GM12891 (cell line): ENCODE data around the gene MEI4.

ENCODE experiments used
- DNase-seq: peaks from one replicate; pipeline ENCODE4 v3.0.0; 2011; ENCODE audit warnings: low spot score; ENCODE audit not compliant: insufficient read length
- FAIRE-seq: peaks from 2 replicates; lab custom pipeline; 2011; peaks lifted over from hg19 to GRCh38; lab: Jason Lieb, UNC
- PAX5 ChIP-seq: IDR thresholded peaks from 2 replicates; pipeline ENCODE4 v1.6.1; 2011; ENCODE audit warnings: low read length, moderate library complexity, mild to moderate bottlenecking; ENCODE audit not compliant: insufficient read depth, severe bottlenecking
- POLR2A ChIP-seq: IDR thresholded peaks from 2 replicates; pipeline ENCODE4 v1.6.1; 2011; ENCODE audit warnings: low read depth, low read length, control low read depth
- POLR2AphosphoS5 ChIP-seq: IDR thresholded peaks from 2 replicates; pipeline ENCODE4 v1.6.1; 2011; ENCODE audit warnings: low read depth, low read length, control low read depth
- POU2F2 ChIP-seq: IDR thresholded peaks from 2 replicates; pipeline ENCODE4 v1.6.1; 2011; ENCODE audit warnings: low read depth, mild to moderate bottlenecking, control low read depth, low read length, moderate library complexity
- SPI1 ChIP-seq: IDR thresholded peaks from 2 replicates; pipeline ENCODE4 v1.6.1; 2011; ENCODE audit warnings: low read depth, low read length, control low read depth
- TAF1 ChIP-seq: IDR thresholded peaks from 2 replicates; pipeline ENCODE4 v1.6.1; 2011; ENCODE audit warnings: low read depth, low read length, control low read depth

The MEI4 gene

GRCh38 chr6:77762386-77762785 is 109.5 kb downstream of the MEI4 start:
- FAIRE-seq (no peak), DNase-seq (no peak)
- TF ChIP-seq TAF1 (no peak), POLR2A (no peak), SPI1 (no peak)

DNA sequence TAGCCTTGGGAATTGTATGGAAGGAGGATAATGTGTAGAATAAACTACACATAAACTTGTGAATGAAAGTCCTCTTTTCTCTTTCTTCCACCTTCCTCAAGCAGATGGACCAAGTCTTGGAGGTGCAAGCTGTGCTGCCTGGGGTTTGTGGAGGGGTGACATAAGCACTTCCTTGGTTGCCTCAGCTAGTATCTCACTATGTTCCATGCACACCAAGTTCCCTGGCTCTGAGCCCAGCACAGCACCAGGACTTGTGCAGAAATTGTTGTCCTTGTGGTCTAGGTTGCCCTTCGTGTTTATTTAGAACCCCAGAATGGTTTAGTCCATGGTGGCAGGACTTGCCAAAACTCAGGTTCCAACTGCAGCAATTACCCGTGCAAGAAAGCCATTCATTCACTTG is 110.3 kb downstream of the MEI4 start:
- FAIRE-seq (no peak), DNase-seq (no peak)
- TF ChIP-seq POLR2AphosphoS5: no peak
- TF ChIP-seq TAF1: no peak
- TF ChIP-seq PAX5: no peak
- TF ChIP-seq POU2F2: no peak
- TF ChIP-seq POLR2A: no peak
- TF ChIP-seq SPI1: no peak

DNA sequence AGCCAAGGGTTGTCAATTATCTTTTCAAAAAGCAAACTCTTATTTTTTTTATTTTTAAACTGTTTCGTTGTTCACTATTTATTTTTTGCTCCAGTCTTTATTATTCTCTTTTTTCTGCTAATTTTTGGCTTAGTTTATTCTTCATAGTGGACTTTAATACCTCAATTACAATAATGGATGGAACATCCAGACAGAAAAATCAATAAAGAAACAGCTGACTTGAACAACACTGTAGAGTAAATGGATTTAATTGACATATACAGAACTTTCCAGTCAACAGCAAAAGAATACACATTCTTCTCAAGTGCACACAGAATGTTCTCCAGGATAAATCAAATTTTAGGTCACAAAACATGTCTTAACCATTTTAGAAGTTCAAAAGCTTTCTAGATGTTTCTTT is 111.5 kb downstream of the MEI4 start:
- no peak for DNase-seq
- TF ChIP-seq SPI1 (no peak), PAX5 (no peak), TAF1 (no peak)
- FAIRE-seq: no peak

DNA sequence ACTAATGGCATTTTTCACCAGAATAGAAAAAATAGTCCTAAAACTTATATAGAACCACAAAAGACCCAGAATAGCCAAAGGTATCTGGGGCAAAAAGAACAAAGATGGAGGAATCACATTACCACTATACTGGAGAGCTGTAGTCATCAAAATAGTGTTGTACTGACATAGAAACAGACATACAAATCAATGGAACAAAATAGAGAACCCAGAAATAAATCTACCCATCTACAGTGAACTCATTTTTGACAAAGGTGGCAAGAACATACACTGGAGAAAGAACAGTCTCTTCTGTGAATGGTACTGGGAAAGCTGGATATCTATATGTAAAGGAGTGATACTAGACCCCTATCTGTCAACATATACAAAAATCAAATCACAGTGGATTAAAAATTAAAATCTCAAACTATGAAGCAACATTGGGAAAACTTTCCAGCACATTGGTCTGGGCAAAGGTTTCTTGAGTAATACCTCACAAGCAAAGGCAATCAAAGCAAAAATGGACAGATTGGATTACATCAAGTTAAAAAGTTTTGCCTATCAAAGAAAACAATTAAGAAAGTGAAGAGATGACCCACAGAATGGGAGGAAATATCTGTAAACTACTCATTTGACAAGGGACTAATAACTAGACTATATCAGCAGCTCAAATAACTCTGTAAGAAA is 120.5 kb downstream of the MEI4 start:
- TF ChIP-seq SPI1 (no peak), PAX5 (no peak), POU2F2 (no peak), POLR2AphosphoS5 (no peak), TAF1 (no peak), POLR2A (no peak)
- FAIRE-seq: no peak
- DNase-seq: no peak

DNA sequence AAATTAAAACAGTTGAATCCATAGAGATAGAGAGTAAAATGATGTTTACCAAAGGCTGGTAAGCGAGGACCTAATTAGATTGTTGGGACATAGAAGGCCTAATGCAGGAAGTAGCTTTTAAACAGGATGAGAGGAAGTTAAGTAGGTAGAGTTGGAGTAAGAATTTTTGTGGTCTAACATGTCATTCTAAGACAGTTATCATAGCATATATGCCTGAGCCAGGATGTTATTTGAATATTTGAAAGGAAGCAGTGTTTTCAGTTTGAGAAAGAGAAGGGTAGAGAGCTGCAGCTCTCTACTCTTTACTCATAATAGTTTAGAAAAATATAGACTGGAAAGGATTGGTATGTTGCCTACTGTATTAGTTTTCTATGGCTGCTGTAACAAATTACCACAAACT is 121.6 kb downstream of the MEI4 start:
- DNase-seq (no peak), FAIRE-seq (no peak)
- TF ChIP-seq TAF1: no peak
- TF ChIP-seq SPI1: no peak
- no peak for TF ChIP-seq POLR2A
- no peak for TF ChIP-seq POLR2AphosphoS5
- no peak for TF ChIP-seq POU2F2
- no peak for TF ChIP-seq PAX5

DNA sequence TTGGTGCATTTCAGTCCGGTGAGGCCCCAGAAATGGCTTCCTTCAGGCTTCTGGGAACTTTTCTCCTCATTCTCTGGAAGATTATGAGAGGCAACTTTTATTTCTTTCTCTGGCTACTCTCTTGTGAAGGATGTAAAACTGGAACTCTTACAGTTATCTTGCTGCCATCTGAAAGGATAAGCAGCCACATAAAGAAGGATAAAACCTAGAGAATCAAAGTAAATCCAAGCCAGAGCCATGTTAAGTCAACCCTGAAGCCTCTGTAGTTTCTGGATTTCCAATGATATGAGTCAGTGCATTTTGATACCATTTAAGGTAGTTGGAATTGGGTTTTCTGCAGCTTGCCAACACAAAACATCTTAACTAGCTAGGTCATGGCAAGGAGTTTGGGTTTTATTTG is 123.6 kb downstream of the MEI4 start:
- TF ChIP-seq SPI1 (no peak), PAX5 (no peak), POU2F2 (no peak), TAF1 (no peak), POLR2A (no peak), POLR2AphosphoS5 (no peak)
- FAIRE-seq (no peak), DNase-seq (no peak)

DNA sequence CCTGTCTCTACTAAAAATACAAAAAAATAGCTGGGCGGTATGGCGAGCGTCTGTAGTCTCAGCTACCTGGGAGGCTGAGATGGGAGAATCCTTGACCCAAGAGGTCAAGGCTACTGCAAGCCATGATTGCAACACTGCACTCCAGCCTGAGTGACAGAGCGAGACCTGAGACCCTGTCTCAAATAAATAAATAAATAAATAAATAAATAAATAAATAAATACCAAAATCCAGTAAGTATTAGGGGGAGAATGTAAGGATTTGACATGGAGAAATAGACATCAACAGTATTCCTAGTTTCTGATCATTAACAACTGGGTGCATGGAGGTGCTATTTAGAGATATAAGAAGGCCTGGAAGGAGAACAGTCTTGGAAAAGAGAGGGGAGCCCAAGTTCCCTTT is 125.7 kb downstream of the MEI4 start:
- TF ChIP-seq POLR2A (no peak), TAF1 (no peak), PAX5 (no peak), POLR2AphosphoS5 (no peak), SPI1 (no peak)
- FAIRE-seq (no peak), DNase-seq (no peak)

DNA sequence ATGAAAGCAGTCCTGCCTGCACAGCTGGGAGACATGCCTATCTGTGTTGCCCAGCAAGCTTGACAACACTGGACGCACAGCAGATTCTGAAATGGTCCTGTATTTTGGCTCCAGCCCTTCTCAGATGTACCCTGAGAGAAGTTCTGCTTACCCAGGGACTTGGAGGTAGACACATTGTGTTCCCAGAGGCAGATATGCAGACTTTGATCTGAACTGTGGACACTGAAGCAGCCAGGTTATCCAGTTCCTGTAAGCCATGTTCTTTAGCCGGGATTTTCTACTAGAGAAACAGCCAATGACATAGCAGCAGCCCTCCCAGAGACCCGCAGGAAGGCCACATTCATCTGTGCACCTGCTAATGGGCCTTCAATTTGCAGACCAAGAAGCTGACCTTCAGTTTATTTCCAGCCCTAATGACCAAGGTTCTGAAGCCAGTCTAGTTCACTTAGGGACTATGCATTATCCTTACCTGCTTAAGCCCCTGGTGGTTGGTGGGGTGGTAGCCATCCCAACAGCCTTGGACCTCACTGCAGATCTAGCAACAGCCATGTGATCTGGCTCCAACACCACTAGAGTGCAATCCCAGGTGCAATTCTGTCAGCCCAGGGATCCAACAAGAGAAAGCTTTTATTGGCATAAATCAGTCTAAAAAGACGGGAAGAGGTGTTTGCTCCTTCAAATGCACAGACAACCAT is 134.2 kb downstream of the MEI4 start:
- FAIRE-seq: no peak
- DNase-seq: no peak
- TF ChIP-seq POLR2AphosphoS5 (no peak), SPI1 (no peak), POLR2A (no peak), TAF1 (no peak), PAX5 (no peak), POU2F2 (no peak)

DNA sequence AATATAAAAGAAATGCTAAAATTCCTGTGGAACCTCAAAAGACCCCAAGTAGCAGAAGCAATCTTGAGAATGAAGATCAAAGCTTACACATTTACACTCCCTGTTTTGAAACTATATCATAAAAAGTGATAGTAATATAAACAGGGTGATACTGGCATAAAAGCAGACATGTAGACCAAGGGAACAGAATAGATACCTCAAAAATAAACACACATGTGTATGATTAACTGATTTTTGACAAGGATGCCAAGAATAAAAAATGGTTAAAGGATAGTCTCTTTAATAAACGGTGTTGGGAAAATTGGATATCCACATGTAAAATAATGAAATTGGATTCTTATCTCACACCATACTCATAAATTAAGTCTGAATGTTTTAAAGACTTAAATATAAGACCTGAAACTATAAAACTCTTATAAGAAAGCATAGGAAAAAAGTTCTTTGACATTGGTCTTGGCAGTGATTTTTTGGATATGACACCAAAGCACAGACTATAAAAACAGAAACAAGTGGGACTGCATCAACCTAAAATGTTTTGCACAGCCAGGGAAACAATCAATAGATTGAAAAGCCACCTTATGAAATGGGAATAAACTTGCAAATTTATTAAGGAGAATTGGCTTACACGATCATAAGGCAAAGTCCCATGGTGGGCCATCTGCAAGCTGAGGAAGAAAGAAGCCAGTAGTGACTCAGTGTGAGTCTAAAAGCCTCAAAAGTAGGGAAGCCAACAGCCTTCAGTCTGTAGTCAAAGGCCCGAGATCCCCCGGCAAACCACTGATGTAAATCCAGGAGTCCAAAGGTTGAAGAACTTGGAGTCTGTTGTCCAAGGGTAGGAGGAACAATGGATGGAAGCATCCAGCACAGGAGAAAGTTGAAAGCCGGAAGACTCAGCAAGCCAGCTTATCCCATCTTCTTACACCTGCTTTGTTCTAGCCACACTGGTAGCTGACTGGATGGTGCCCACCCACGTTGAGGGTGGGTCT is 144.3 kb downstream of the MEI4 start:
- TF ChIP-seq POLR2A: no peak
- FAIRE-seq (no peak), DNase-seq (no peak)
